Activated naive CD8-positive, alpha-beta T cell (primary cell): ENCODE data around the gene LIN7A.

Experiments
- H3K27ac Mint-ChIP-seq: one replicate; pipeline ENCODE4 v1.8.0; 2021; ENCODE audit warnings: mixed read lengths
- H3K27me3 Mint-ChIP-seq: one replicate; pipeline ENCODE4 v1.8.0; 2021; ENCODE audit warnings: mixed read lengths
- H3K36me3 Mint-ChIP-seq: one replicate; pipeline ENCODE4 v1.8.0; 2021; ENCODE audit warnings: mixed read lengths
- H3K4me1 Mint-ChIP-seq: one replicate; pipeline ENCODE4 v1.8.0; 2021; ENCODE audit warnings: low read depth, mixed read lengths
- H3K4me3 Mint-ChIP-seq: one replicate; pipeline ENCODE4 v1.8.0; 2021; ENCODE audit warnings: mild to moderate bottlenecking, mixed read lengths
- H3K9me3 Mint-ChIP-seq: one replicate; pipeline ENCODE4 v1.8.0; 2021; ENCODE audit warnings: low read depth, mixed read lengths

The LIN7A gene

GRCh38 chr12:80857311-80857710 lies 80.4 kb downstream of the LIN7A start:
- Mint-ChIP-seq H3K27ac (no peak overlapping the region), H3K9me3 (no peaks in the 10 kb centered on the region), H3K4me1 (no peaks in the 10 kb centered on the region), H3K4me3 (no peak overlapping the region), H3K27me3 (no peaks in the 10 kb centered on the region), H3K36me3 (no peaks in the 10 kb centered on the region)

GRCh38 chr12:80849337-80849736 lies 88.4 kb downstream of the LIN7A start:
- no peaks in the 10 kb centered on the region for H3K4me1 Mint-ChIP-seq
- no peaks in the 10 kb centered on the region for H3K36me3 Mint-ChIP-seq
- H3K27me3 Mint-ChIP-seq: no peaks in the 10 kb centered on the region
- no peak overlapping the region for H3K27ac Mint-ChIP-seq
- H3K9me3 Mint-ChIP-seq: no peaks in the 10 kb centered on the region
- no peak overlapping the region for H3K4me3 Mint-ChIP-seq

- no peak overlapping the region for H3K4me3 Mint-ChIP-seq
- no peaks in the 10 kb centered on the region for H3K9me3 Mint-ChIP-seq
- no peaks in the 10 kb centered on the region for H3K4me1 Mint-ChIP-seq
- H3K36me3 Mint-ChIP-seq: no peaks in the 10 kb centered on the region
- H3K27me3 Mint-ChIP-seq: no peaks in the 10 kb centered on the region
- H3K27ac Mint-ChIP-seq: no peak overlapping the region
Measured at GRCh38 chr12:80848858-80849257, 88.9 kb downstream of the LIN7A start.

- no peaks in the 10 kb centered on the region for H3K4me1 Mint-ChIP-seq
- H3K27ac Mint-ChIP-seq: no peak overlapping the region
- H3K9me3 Mint-ChIP-seq: no peaks in the 10 kb centered on the region
- no peaks in the 10 kb centered on the region for H3K27me3 Mint-ChIP-seq
- no peaks in the 10 kb centered on the region for H3K36me3 Mint-ChIP-seq
- H3K4me3 Mint-ChIP-seq: no peak overlapping the region
Measured at GRCh38 chr12:80847575-80847974, 90.2 kb downstream of the LIN7A start.

GRCh38 chr12:80846952-80847351 lies 90.8 kb downstream of the LIN7A start:
- Mint-ChIP-seq H3K4me1 (no peaks in the 10 kb centered on the region), H3K27ac (no peak overlapping the region), H3K4me3 (no peak overlapping the region), H3K27me3 (no peaks in the 10 kb centered on the region), H3K9me3 (no peaks in the 10 kb centered on the region), H3K36me3 (no peaks in the 10 kb centered on the region)

- Mint-ChIP-seq H3K27me3 (no peaks in the 10 kb centered on the region), H3K27ac (no peak overlapping the region), H3K4me1 (no peaks in the 10 kb centered on the region), H3K36me3 (no peaks in the 10 kb centered on the region), H3K4me3 (no peak overlapping the region), H3K9me3 (no peaks in the 10 kb centered on the region)
Measured at GRCh38 chr12:80845639-80846038, 92.1 kb downstream of the LIN7A start.

- Mint-ChIP-seq H3K36me3 (no peaks in the 10 kb centered on the region), H3K4me3 (no peak overlapping the region), H3K9me3 (no peaks in the 10 kb centered on the region), H3K4me1 (no peaks in the 10 kb centered on the region), H3K27me3 (no peaks in the 10 kb centered on the region), H3K27ac (no peak overlapping the region)
Measured at GRCh38 chr12:80843969-80844368, 93.8 kb downstream of the LIN7A start.

- Mint-ChIP-seq H3K36me3 (no peaks in the 10 kb centered on the region), H3K4me1 (no peaks in the 10 kb centered on the region), H3K4me3 (no peak overlapping the region), H3K27ac (no peak overlapping the region), H3K27me3 (no peaks in the 10 kb centered on the region), H3K9me3 (no peaks in the 10 kb centered on the region)
Measured at GRCh38 chr12:80838708-80839107, 99.0 kb downstream of the LIN7A start.

GRCh38 chr12:80838024-80838658 lies 99.6 kb downstream of the LIN7A start:
- H3K27ac Mint-ChIP-seq: no peak overlapping the region
- H3K27me3 Mint-ChIP-seq: no peaks in the 10 kb centered on the region
- H3K9me3 Mint-ChIP-seq: no peaks in the 10 kb centered on the region
- no peak overlapping the region for H3K4me3 Mint-ChIP-seq
- no peaks in the 10 kb centered on the region for H3K4me1 Mint-ChIP-seq
- H3K36me3 Mint-ChIP-seq: no peaks in the 10 kb centered on the region

- H3K27ac Mint-ChIP-seq: no peak overlapping the region
- no peaks in the 10 kb centered on the region for H3K27me3 Mint-ChIP-seq
- no peaks in the 10 kb centered on the region for H3K4me1 Mint-ChIP-seq
- H3K9me3 Mint-ChIP-seq: no peaks in the 10 kb centered on the region
- H3K36me3 Mint-ChIP-seq: no peaks in the 10 kb centered on the region
- H3K4me3 Mint-ChIP-seq: no peak overlapping the region
Measured at GRCh38 chr12:80837342-80837978, 100.3 kb downstream of the LIN7A start.

GRCh38 chr12:80834724-80835123 lies 103.0 kb downstream of the LIN7A start:
- no peaks in the 10 kb centered on the region for H3K27me3 Mint-ChIP-seq
- H3K36me3 Mint-ChIP-seq: no peaks in the 10 kb centered on the region
- no peaks in the 10 kb centered on the region for H3K4me1 Mint-ChIP-seq

GRCh38 chr12:80830533-80831088 lies 107.1 kb downstream of the LIN7A start:
- Mint-ChIP-seq H3K9me3 (no peaks in the 10 kb centered on the region), H3K4me3 (no peak overlapping the region), H3K4me1 (no peaks in the 10 kb centered on the region), H3K27ac (no peak overlapping the region), H3K27me3 (no peaks in the 10 kb centered on the region), H3K36me3 (no peaks in the 10 kb centered on the region)

More at GRCh38 chr12:80834724-80835123, 103.0 kb downstream of the LIN7A start:
- no peak overlapping the region for H3K4me3 Mint-ChIP-seq
- no peaks in the 10 kb centered on the region for H3K9me3 Mint-ChIP-seq
- H3K27ac Mint-ChIP-seq: no peak overlapping the region

GRCh38 chr12:80829767-80830166 lies 108.0 kb downstream of the LIN7A start:
- Mint-ChIP-seq H3K4me3 (no peak overlapping the region), H3K9me3 (no peaks in the 10 kb centered on the region), H3K27ac (no peak overlapping the region), H3K4me1 (no peaks in the 10 kb centered on the region), H3K36me3 (no peaks in the 10 kb centered on the region), H3K27me3 (no peaks in the 10 kb centered on the region)

GRCh38 chr12:80825506-80825905 lies 112.2 kb downstream of the LIN7A start:
- no peak overlapping the region for H3K27ac Mint-ChIP-seq
- H3K9me3 Mint-ChIP-seq: no peaks in the 10 kb centered on the region
- no peaks in the 10 kb centered on the region for H3K27me3 Mint-ChIP-seq
- no peaks in the 10 kb centered on the region for H3K4me1 Mint-ChIP-seq
- H3K4me3 Mint-ChIP-seq: no peak overlapping the region
- H3K36me3 Mint-ChIP-seq: no peaks in the 10 kb centered on the region

GRCh38 chr12:80823393-80823792 lies 114.3 kb downstream of the LIN7A start:
- no peaks in the 10 kb centered on the region for H3K36me3 Mint-ChIP-seq

More at GRCh38 chr12:80823393-80823792, 114.3 kb downstream of the LIN7A start:
- Mint-ChIP-seq H3K4me1 (no peaks in the 10 kb centered on the region), H3K27ac (no peak overlapping the region), H3K4me3 (no peak overlapping the region), H3K9me3 (no peaks in the 10 kb centered on the region), H3K27me3 (no peaks in the 10 kb centered on the region)
